ENCODE results near the gene TMEM117.

GRCh38 chr12:44126806-44127205 lies 290.9 kb downstream of the TMEM117 start:
- TF ChIP-seq, protein P1, sequence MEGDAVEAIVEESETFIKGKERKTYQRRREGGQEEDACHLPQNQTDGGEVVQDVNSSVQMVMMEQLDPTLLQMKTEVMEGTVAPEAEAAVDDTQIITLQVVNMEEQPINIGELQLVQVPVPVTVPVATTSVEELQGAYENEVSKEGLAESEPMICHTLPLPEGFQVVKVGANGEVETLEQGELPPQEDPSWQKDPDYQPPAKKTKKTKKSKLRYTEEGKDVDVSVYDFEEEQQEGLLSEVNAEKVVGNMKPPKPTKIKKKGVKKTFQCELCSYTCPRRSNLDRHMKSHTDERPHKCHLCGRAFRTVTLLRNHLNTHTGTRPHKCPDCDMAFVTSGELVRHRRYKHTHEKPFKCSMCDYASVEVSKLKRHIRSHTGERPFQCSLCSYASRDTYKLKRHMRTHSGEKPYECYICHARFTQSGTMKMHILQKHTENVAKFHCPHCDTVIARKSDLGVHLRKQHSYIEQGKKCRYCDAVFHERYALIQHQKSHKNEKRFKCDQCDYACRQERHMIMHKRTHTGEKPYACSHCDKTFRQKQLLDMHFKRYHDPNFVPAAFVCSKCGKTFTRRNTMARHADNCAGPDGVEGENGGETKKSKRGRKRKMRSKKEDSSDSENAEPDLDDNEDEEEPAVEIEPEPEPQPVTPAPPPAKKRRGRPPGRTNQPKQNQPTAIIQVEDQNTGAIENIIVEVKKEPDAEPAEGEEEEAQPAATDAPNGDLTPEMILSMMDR (IDR thresholded peaks at IDR 0.05), result no peak
- TF ChIP-seq EZH2 (IDR thresholded peaks at IDR 0.05; ENCODE audit: borderline replicate concordance, insufficient read depth, low read depth, low read length, poor library complexity, severe bottlenecking), result no peak

Data from B cell (primary cell).